GM12892 (cell line): Measurements from ENCODE around the gene ATP6V0A1.

Experiments
- POLR2A ChIP-seq: IDR thresholded peaks from 2 replicates; pipeline ENCODE4 v1.6.1; 2011; ENCODE audit warnings: low read depth, low read length, control low read depth
- POLR2AphosphoS5 ChIP-seq: IDR thresholded peaks from 2 replicates; pipeline ENCODE4 v1.6.1; 2011; ENCODE audit warnings: low read depth, low read length, control low read depth
- TAF1 ChIP-seq: IDR thresholded peaks from 2 replicates; pipeline ENCODE4 v1.6.1; 2011; ENCODE audit warnings: low read depth, mild to moderate bottlenecking, control low read depth, low read length, borderline replicate concordance

DNA sequence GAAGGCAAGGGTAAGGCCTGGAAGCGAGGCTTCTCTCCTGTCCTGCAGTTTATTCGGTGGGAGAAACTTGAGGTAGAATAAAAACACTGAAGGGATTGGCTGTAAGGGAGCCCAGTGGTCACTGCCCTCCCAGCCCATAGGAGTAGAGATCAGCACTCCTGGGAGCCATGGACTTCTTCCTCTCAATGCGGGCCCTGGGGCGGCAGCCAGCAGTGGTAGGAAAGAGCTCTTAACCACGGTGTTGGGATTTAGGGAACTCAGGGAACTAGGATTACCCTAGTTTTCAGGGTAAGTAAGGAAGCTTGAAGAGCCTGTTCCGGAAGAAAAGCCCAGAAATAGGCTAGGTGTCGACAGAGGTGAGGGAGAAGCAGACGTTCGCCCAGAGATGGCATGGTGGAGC lies 53.6 kb downstream of the ATP6V0A1 start:
- TF ChIP-seq POLR2A (no peak), POLR2AphosphoS5 (no peak), TAF1 (no peak)
